ENCODE data around the gene SFMBT2.

SFMBT2 gene

DNA sequence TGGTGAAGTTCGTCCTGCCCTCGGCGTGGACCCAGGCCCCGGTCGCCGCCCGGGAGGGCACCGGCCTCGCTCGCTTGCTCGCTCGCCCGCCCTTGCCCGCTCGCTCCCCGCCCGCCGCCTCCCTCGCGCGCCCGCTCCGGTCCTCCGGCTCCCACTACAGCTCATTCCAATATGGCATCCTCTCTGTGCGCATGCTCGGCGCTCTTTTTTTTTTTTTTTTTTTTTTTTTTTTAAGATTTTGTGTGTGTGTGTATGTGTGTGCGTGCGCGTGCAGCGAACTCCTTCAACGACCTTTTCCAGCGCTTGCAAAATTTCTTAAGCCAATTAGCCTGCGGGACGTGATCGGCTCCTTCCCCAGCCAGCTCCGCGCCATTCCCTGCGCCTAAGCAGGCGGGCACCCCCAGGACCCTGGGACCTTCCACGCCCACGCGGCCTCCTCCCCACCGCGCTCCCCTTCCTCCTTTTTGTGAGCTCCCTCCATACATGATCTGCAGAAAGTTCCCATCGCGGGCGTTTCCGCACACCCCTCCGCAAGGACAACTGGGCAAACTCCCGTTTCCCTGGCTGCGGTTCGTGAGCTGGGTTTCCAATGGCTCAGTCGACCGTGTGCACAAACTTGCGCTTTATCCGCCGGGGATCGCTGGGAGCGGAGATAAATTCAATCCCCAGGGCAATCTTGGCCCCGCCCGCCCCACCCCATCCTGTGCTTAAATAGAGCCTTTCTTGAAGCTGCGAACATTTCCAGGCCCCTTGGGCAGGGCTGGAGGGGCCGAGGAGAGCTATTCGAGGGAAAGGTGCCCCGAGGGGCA, at the start of gene SFMBT2:
SFMBT2 (minus strand) TSS at position 173 of the 809 bp plus-strand sequence. CDS start 29,136 bp downstream, outside the sequence.
- in situ Hi-C loops (cut with MboI; ENCODE audit: low sequenced_read_pairs) = loop anchor here (10.0 to 25.0 kb wide), 2 partner anchors 499 to 566 kb away; no protein-coding TSS in a partner anchor

DNA sequence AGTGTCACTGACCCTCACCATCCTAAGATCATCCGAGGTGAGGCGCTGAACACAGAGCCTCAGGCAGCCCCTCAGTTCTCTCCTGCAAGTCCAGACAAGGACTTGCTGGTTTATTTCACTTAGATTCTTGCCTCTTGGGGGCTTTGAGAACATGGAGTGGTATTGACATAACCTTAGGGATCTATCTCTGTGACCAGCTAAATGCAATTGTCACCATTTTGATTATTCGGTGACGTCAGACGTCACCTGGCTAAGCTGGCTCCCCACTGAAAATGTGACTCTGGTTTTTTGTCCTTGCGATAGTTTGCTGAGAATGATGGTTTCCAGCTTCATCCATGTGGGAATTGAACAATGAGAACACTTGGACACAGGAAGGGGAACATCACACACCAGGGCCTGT, 49.2 kb upstream of the SFMBT2 start:
- in situ Hi-C loops (cut with MboI; ENCODE audit: low sequenced_read_pairs) = no loop called here

DNA sequence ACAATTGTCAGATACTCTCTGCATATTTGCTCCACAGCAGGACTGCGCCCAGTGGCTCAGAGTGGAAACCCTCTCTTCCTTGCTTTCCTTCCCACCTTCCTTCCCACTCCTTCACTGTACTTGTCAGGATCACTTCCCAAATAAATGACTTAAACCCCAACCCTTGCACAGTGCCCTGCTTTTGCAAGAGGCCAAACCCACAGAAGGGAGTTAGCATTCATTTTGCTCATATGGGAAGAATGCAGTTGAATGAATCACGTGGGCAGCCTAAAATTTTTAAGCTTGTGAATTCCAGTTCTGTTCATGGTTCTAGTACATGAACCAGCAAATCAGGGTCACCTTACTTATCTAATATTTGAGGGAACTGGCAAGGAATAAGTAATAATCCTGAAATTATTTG, 47.7 kb upstream of the SFMBT2 start:
- in situ Hi-C loops (cut with MboI; ENCODE audit: low sequenced_read_pairs) = no loop called here

DNA sequence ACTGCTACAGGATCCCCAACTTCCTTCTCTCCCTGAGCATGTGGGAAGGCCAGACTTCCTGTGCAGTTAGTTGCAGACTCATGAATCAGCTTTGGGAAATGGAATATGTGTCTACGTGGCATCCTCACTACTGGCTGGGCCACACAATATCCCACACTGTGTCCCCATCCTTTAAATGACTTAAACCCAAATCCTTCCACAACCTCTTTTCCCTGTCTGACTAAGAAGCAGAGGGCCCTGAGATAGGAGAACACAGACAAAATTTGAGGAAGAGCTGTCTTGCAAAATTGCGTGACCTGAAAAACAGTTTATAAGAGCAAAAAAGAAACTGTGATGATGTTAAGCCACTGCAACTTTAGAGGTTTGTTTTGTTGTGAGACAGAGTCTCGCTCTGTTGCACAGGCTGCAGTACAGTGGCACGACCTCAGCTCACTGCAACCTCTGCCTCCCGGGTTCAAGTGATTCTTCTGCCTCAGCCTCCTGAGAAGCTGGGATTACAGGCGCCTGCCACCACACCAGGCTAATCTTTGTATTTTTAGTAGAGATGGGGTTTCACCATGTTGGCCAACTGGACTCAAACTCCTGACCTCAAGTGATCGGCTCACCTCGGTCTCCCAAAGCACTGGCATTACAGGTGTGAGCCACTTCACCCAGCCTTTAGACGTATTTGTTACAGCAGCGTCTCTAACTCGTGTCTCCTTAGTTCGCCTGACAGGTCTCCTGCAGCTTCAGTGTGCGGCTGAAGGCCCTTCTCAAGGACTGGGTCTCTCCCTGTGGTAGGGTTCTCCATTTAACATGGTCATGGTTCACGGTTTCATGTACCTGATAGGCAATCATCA, 46.9 kb upstream of the SFMBT2 start:
- in situ Hi-C loops (cut with MboI; ENCODE audit: low sequenced_read_pairs) = no loop called here

DNA sequence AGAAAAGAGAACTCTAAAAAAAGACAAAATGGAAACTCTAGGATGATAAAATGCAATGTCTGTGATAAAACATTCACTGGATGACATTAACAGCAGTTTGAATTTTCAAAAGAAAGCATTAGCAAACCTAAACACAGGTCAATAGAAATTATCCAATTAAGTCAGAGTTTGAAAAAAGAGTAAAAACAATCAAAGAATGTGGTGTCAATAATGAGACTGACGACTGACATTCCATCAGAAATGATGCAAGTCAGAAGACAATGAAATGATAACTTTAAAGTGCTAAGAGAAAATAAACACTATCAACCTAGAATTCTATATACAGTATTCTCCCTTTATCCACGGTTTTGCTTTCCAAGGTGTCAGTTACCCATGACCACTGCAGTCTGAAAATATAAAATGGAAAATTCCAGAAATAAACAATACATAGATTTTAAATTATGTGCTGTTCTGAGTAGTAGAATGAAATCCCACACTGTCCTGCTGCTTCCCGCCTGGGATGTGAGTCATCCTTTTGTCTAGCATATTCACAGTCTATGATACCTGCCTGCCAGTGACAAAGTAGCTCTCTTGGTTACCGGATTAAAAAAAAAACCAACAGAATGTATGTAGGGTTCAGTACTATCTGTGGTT, 38.3 kb upstream of the SFMBT2 start:
- in situ Hi-C loops (cut with MboI; ENCODE audit: low sequenced_read_pairs) = no loop called here

DNA sequence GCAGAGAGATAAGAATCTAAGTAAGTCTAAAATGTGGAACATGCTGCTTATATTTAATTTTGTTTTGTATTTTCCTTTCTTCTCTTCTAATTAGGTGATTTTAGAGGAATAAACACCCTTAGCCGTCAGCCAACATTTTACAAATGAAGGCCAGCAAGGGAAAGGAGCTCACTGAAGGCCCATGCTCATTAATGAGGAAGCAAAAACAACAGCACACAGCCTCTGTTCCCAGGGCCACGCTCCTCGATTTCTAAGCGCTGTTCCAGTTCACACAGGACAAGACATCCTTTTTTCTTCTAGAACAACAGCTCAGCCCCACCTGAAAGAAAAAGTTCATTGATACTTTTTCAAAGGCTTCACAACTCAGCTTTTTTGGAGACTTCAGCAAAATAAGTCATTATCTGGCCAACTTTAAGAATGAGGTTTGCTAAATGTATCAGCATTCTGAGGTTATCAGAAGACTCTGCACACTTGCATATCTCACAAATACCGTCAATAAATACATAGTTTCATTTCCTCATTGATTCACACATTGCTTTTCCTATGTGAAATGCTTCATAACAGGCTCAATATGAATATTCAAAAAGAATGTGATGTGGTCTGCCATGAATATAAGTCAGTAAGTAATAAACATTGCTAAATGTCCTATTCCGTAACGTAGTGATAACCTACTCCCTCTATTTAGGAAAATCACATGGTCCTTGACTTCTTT, 34.8 kb upstream of the SFMBT2 start:
- in situ Hi-C loops (cut with MboI; ENCODE audit: low sequenced_read_pairs) = no loop called here

DNA sequence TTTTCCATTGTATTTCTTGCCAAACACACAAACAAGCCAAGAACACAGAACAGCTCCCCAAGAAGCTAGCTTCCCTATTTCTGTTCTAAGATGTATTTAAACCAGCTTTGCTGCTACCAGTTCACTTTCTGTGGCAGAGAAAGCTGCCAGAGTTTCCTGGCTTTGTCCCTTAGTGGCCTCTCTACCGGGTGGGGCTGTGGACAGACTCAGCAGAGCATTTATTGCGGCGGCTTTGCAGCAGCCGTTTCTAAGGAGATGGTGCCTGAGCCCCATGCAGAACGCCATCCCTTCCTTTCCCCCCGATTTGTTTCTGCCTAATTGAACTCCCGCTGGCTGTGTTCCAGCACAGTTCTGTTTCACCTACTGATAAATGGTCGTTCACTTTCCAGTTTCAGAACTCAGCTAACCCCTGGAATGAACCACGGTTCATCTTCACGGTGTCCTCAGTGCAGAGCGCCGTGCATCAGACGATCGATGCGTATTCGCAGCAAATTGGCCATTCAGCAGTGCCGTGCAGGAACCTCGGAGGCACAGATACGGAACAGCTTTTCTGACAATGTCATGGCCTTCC, 33.8 kb upstream of the SFMBT2 start:
- in situ Hi-C loops (cut with MboI; ENCODE audit: low sequenced_read_pairs) = no loop called here

DNA sequence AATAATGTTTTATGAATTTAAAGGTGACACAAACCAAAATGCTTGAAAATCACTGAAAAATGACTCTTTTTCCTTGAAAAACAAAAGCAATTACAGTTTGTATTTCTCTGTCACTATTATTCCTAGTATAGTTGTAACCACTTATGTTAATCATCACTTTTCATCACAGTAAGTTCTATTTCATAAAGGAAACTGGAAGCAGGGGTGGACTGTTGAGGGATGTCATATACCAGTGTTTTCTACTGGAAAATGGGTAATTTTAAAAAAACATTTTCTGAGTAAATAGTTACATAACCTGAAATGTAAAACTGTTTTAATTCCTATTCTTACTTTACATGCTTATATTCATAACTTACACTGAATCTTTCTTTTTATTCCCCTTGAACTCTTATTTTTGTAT, 32.2 kb upstream of the SFMBT2 start:
- in situ Hi-C loops (cut with MboI; ENCODE audit: low sequenced_read_pairs) = no loop called here

DNA sequence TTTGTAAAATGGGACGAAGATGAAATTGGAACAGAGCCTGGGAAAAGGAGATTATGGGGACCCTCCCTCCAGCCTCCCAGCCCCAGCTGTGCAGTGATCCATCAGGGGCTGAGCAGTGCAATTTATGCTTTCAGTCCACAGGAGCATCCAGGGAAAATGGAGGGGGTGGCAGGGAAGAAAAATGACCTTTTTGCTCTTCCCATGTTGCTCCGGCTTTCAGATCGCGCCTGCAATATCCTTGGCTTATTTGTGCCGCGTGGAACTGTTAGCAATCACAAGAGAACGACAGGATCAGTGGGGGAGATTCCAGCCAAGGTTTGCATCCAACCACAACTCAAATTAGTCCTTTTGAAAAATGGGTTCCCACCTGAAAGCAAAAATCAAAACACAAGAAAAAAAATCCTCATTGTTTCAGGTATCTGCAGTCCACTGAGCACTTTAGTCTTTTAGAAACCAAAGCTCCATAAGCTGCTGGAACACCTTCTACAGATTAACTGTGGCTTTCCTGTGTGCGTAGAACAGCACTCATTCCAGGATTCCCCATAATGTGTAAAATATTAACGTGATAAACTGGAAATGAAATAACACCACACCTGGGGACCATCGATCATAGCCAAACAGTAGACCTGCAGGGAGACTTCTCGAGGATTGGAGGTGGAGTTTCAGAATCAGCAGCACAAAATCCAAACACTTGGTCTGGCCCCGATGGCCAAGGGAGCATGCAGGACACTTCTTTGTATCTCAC, 30.7 kb upstream of the SFMBT2 start:
- in situ Hi-C loops (cut with MboI; ENCODE audit: low sequenced_read_pairs) = no loop called here

DNA sequence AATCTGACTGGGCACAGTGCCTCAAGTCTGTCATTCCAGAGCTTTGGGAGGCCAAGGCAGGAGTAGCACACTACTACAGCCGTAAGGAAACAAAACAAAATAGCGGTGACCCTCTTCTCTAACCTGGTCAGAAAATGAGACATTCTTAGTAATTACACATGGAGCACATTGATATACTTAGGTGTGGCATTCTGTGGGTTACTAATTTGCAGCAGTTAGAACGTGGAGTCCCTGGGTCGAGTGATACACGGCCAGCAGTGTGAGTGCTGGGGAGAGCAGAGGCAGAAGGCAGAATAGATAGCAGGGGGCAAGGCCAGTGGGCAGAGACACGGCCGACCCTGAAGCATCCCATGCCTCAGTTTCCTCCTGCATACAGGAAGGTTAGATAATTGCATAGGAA, 28.9 kb upstream of the SFMBT2 start:
- in situ Hi-C loops (cut with MboI; ENCODE audit: low sequenced_read_pairs) = no loop called here

DNA sequence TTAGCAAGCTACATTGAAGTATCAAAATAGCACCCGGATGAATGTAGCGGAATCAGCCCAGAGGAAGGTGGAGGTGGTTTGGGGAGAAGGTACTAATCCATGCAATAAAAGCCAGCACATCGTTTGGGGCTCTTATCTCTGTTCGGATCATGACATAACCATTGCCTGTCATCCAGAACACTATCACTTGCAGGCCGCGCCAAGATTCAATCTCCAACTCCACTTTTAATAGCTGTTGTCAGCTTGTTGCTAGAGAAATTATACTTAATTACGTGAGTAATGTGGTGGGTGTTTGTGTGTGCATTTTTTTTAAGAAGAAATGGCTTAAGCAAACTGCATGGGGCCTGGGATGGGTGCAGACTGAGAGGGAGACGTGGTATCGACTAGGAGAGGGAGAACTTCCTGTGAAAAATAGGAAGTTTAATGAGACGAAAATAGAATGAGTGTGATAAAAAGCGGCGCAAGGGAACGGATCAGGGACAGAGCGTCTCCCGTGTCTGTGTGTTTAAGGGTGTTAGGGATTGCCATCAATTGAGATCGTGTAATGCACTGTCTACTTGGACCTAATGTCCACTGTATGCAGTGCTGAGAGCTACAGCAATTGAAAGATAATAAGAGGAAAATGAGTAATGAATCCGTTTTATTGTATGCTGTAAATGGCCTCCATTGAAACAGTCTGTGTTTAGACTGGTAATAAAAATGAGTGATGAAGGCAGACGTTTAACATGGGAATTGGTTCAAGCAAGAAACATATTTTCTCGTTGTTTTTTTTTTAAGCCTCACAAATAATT, 27.6 kb upstream of the SFMBT2 start:
- in situ Hi-C loops (cut with MboI; ENCODE audit: low sequenced_read_pairs) = no loop called here

DNA sequence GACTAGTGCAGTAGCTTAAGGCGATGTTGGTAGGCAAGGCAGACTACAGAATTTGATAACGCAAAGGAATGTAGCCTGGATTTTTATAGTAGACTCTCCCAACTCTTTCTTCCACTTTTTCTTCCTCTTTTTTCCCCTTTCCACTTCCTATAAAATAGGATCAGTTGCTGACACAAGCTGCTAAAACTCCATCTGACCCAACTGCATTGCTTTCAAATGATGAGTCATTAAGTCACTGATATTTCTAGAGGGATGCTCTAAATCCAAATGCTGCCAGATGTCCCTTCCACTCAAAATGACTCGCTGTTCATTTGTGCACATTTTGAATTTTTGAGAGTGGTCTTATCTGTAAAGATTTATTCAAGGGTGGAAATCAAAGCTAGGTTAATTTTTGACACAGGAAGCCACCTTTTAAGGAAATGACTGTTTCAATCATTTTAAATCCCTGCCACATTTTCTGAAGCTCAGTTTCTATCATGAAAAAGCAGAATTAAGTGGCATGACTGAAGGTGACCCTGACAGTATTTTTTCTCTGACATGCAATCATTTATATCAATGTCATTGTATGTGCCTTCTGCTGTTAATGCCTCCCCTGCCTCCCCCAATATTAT, 25.8 kb upstream of the SFMBT2 start:
- in situ Hi-C loops (cut with MboI; ENCODE audit: low sequenced_read_pairs) = no loop called here

DNA sequence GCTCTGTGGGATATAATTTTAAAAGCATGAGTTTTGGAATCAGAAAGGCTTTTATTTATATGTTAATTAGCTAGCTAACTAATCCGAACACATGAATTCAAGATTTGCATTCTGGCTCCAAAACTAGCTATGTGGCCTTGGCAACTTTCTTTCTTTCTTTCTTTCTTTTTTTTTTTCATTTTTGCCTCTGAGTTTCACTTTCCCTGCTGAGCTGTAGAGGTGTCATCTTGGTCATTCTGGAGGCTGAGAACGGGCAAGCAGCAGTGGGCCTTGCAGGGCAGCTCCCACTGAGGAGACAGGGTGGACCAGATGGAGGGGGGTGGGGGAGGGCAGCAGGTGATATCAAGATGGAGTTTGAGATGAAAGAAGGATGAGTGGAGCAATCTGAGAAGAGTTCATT, 24.8 kb upstream of the SFMBT2 start:
- in situ Hi-C loops (cut with MboI; ENCODE audit: low sequenced_read_pairs) = no loop called here

DNA sequence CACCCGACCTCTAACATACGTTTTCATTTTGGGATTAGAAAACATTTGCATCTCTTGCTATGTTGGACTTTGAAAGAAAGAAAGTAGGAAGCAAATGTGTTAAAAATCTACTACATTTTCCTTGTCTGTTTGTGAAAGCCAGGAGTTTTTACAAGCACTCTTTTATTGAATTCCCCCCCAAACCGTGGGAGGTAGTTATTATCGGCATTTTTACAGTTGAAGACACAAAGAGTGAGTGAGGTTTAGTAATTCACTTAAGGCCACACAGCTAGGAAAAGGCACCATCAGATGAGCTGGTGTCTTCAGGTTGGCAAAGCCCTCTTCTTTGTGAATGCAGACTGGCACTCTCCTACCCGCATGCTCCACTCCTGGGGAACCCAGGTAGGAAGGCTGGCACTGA, 23.5 kb upstream of the SFMBT2 start:
- in situ Hi-C loops (cut with MboI; ENCODE audit: low sequenced_read_pairs) = no loop called here

DNA sequence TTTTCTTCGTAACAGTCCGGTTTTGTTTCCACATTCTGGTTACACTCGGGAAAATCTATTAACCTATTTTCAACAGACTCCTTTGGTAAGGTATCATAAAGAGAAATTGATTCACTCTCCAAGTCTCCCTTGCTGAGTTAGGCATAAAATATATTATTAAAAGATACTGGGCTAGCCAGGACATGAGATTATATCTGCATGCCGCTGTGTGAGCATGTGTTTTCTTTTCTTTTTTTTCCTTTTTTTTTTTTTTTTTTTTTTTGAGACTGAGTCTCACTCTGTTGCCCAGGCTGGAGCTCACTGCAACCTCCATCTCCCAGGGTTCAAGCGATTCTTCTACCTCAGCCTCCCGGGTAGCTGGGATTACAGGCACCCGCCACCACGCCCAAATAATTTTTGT, 23.0 kb upstream of the SFMBT2 start:
- in situ Hi-C loops (cut with MboI; ENCODE audit: low sequenced_read_pairs) = no loop called here

DNA sequence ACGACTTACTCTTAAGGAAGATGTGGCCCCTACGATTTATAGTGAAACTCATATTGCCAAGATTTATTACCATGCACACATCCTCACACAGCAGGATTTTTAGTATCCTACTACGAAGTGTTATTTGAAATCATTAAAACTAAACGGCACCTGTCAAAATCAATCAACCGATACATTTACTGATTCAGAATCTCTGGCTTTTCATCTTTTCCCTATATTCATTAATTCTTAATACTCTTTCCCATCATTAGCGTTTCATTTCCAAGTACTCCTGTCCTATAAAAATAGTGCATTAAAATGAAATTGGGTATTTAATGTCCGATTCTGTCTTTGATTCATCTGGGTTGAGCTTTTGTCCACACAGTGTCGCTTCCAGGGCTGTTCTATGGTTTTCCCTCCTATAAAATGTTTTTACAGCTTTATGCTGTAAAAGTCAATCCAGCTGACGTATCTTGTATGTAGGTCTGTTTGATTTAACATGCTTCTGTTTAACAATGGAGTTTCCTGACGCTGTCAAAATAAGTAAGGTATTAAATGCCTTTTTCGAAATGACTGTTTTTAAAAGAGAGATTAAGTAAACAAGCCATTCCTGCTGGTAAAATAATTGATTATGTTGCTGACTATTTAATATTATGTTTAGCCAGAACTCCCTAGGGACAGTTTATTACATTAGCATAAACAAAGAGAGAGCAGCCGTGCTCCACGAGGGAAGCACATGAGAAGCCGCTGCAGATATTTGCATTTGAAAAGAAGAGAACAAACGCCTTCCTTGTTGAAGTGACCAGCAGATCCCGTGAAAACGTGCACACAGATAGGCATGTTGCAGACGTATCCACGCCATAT, 22.3 kb upstream of the SFMBT2 start:
- in situ Hi-C loops (cut with MboI; ENCODE audit: low sequenced_read_pairs) = no loop called here

DNA sequence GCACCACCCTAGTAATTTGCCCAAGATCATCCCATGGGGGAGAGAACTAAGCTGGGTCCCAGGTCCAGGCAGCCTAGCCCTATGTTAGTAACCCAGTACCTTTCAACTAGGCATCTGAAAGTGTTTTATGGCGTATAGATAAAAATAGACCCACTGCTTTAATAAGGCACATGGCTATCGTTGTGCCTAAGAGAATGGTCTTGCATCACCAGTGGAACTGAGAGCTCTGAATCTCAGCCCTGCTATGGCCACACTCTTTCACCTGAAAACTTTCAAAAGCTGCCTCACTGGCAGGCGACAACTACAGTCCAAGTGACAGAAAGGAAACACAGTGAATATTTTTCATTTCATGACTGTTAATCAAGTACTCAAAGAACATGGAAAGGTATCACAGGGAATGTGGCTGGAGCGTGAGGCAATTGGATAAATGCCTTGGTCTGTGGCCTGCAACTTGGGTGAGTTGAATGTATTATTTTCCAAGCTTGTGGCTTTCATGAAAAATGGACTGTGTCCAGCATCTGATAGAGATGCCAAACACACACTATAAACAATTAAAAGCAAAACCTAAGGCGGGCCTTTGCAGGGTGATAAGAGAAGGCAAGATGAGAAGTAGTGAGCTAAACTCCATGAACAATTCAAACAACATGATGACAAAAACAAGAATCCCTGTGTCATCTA, 18.0 kb upstream of the SFMBT2 start:
- in situ Hi-C loops (cut with MboI; ENCODE audit: low sequenced_read_pairs) = loop anchor here (10.0 kb wide), 2 partner anchors 744 to 1004 kb away; no protein-coding TSS in a partner anchor
